OCI-LY7 (cell line): ENCODE measurements around the gene AGBL4.

Experiments used
- CTCF ChIP-seq: fragments of 200-600 bp; sonication (generic); conservative IDR thresholded peaks from 2 replicates; pipeline ENCODE4 v1.5.1; 2014; ENCODE audit warnings: mild to moderate bottlenecking, antibody characterized with exemption, low read length, moderate library complexity, mixed read lengths
- EZH2phosphoT487 ChIP-seq: fragments of 200-600 bp; sonication (generic); IDR thresholded peaks from 2 replicates; pipeline ENCODE4 v1.6.1; 2018; ENCODE audit warnings: low read depth, borderline replicate concordance, mild to moderate bottlenecking, mixed run types, antibody characterized with exemption, low read length, moderate library complexity, mixed read lengths

- TF ChIP-seq CTCF: no peak
- TF ChIP-seq EZH2phosphoT487: no peak
Measured at GRCh38 chr1:48704736-48705135, 1319.0 kb downstream of the AGBL4 start.
